ENCODE results near the gene CDC14B. TPM values are rescaled to one million over a fixed set of nuclear protein-coding genes. Genes with fewer than 3 reads are reported as not detected.

The CDC14B gene
- total RNA-seq (10 to 100 TPM; 33.1 to 44.0 TPM), polyA plus RNA-seq (ENCODE audit: insufficient read depth, low read depth, low replicate concordance) (33.7 TPM)
- long read RNA-seq, donor 1, full-length matches to known transcripts: 4 of 4 reads
- long read RNA-seq, donor 1, partial matches to known transcripts: 0 of 4 reads
- long read RNA-seq, donor 1, other reads (novel, unspliced or antisense): 0 of 4 reads
- long read RNA-seq, donor 2, full-length matches to known transcripts: 3 of 3 reads
- long read RNA-seq, donor 2, partial matches to known transcripts: 0 of 3 reads
- long read RNA-seq, donor 2, other reads (novel, unspliced or antisense): 0 of 3 reads

GRCh38 chr9:96619491-96620180 is at the start of gene CDC14B:
Gene CDC14B, minus strand, starts transcription at chr9:96619843. Its CDS starts 465 bp downstream, at chr9:96619378.
- Histone ChIP-seq H3K4me1 (no peaks in the 10 kb centered on the region), H3K27ac (peak within 1 kb of the TSS; percentile 84 to 86), H3K4me3 (peak within 1 kb of the TSS; percentile 74 to 83), H3K9me3 (no peaks in the 10 kb centered on the region), H3K27me3 (no peaks in the 10 kb centered on the region), H3K36me3 (ENCODE audit: low read depth, missing control alignments) (no peaks in the 10 kb centered on the region)
- 1 to 4% methylated on average over 12 to 24 of the region's 66 CpGs for WGBS, 2 donors
- DNase-seq: peak; percentile 99
- intact Hi-C loops (cut with DNase I; ENCODE audit: low total_unique reads): no loop called here
- TF ChIP-seq POLR2A (IDR thresholded peaks at IDR 0.05) (no peak), CTCF (IDR thresholded peaks at IDR 0.05) (peak in 2 of 3 experiments; percentile 13 to 15)

GRCh38 chr9:96668868-96669534 is 49.4 kb upstream of the CDC14B start:
- DNase-seq: no peak
- 90 to 93% methylated on average over 20 of the region's 20 CpGs for WGBS, 2 donors
- no peaks in the 10 kb centered on the region for H3K27me3 ChIP-seq
- no peak overlapping the region for H3K27ac ChIP-seq
- H3K36me3 ChIP-seq (ENCODE audit: low read depth, missing control alignments): no peaks in the 10 kb centered on the region
- intact Hi-C loops (cut with DNase I; ENCODE audit: low total_unique reads): loop anchor here (10.0 kb wide), 1 partner anchor 344 kb away; no protein-coding TSS in a partner anchor
- no peaks in the 10 kb centered on the region for H3K9me3 ChIP-seq
- TF ChIP-seq POLR2A (IDR thresholded peaks at IDR 0.05) (no peak), CTCF (IDR thresholded peaks at IDR 0.05) (no peak)
- no peaks in the 10 kb centered on the region for H3K4me1 ChIP-seq
- H3K4me3 ChIP-seq: no peak overlapping the region

GRCh38 chr9:96667363-96667728 is 47.7 kb upstream of the CDC14B start:
- Histone ChIP-seq H3K27ac (no peak overlapping the region), H3K4me1 (no peaks in the 10 kb centered on the region), H3K4me3 (no peak overlapping the region)

More at GRCh38 chr9:96667363-96667728, 47.7 kb upstream of the CDC14B start:
- H3K27me3 ChIP-seq: no peaks in the 10 kb centered on the region
- H3K36me3 ChIP-seq (ENCODE audit: low read depth, missing control alignments): no peaks in the 10 kb centered on the region
- DNase-seq: no peak
- 75 to 93% methylated on average over 2 of the region's 2 CpGs for WGBS, 2 donors
- intact Hi-C loops (cut with DNase I; ENCODE audit: low total_unique reads): loop anchor here (10.0 kb wide), 1 partner anchor 343 kb away; no protein-coding TSS in a partner anchor
- TF ChIP-seq POLR2A (IDR thresholded peaks at IDR 0.05): no peak
- no peak for TF ChIP-seq CTCF (IDR thresholded peaks at IDR 0.05)
- no peaks in the 10 kb centered on the region for H3K9me3 ChIP-seq
